PC-9 (cell line): ENCODE results near the gene OR8D2. TPM values are rescaled to one million over a fixed set of nuclear protein-coding genes. Genes with fewer than 3 reads are reported as not detected.

Experiments
- Bru-seq: library from RNA; stranded (reverse); fragments of 400-500 nt; gene quantifications from one replicate; lab custom pipeline; 2021; lab: Mats Ljungman, UMichigan
- BruChase-seq, 2 experiments: library from RNA; stranded (reverse); fragments of 400-500 nt; gene quantifications; one replicate each; lab custom pipeline; 2021; lab: Mats Ljungman, UMichigan
- BruUV-seq: library from RNA; stranded (reverse); fragments of 400-500 nt; replicated peaks from 2 replicates; lab custom pipeline; 2021; lab: Mats Ljungman, UMichigan
- CTCF ChIA-PET: fragments of 300-600 bp; sonication (Branson Sonifier 250); formaldehyde crosslinking; loops from one replicate; lab custom pipeline; 2022; ENCODE audit warnings: antibody characterized with exemption; lab: Charles Lee
- POLR2A ChIA-PET: fragments of 300-600 bp; sonication (Branson Sonifier 250); formaldehyde crosslinking; loops from one replicate; lab custom pipeline; 2022; ENCODE audit warnings: antibody characterized with exemption; ENCODE audit not compliant: unreplicated experiment; lab: Charles Lee
- DNase-seq, 2 experiments: peaks; one replicate each; pipeline versions ENCODE4 v3.0.0 to v3.0.0-alpha.2; 2015 to 2022; ENCODE audit warnings: mixed read lengths in 1 of 2
- H2AFZ ChIP-seq: fragments of 200-600 bp; sonication (generic); 2 replicates; pipeline ENCODE4 v1.8.1; 2017; ENCODE audit warnings: antibody characterized with exemption
- H3F3A ChIP-seq: fragments of 200-600 bp; sonication (generic); 2 replicates; pipeline ENCODE4 v1.8.1; 2017; ENCODE audit warnings: antibody characterized with exemption, mild to moderate bottlenecking, low read depth; ENCODE audit not compliant: insufficient read depth
- H3K27ac ChIP-seq: fragments of 200-600 bp; sonication (generic); 2 replicates; pipeline ENCODE4 v1.6.1; 2016; ENCODE audit warnings: mixed run types
- H3K27me3 ChIP-seq: fragments of 200-600 bp; sonication (generic); 2 replicates; pipeline ENCODE4 v1.6.1; 2016; ENCODE audit warnings: low read depth, mixed run types; ENCODE audit not compliant: insufficient read depth
- H3K36me3 ChIP-seq: fragments of 200-600 bp; sonication (generic); 2 replicates; pipeline ENCODE4 v1.6.1; 2016; ENCODE audit warnings: low read depth, mixed run types
- H3K4me1 ChIP-seq: fragments of 200-600 bp; sonication (generic); replicated peaks from 2 replicates; pipeline ENCODE4 v1.6.1; 2016; ENCODE audit warnings: mixed run types; ENCODE audit not compliant: insufficient read depth
- H3K4me2 ChIP-seq: fragments of 200-600 bp; sonication (generic); 2 replicates; pipeline ENCODE4 v1.6.1; 2017; ENCODE audit warnings: mixed run types
- H3K4me3 ChIP-seq: fragments of 200-600 bp; sonication (generic); 2 replicates; pipeline ENCODE4 v1.6.1; 2016; ENCODE audit warnings: mixed run types
- H3K79me2 ChIP-seq: fragments of 200-600 bp; sonication (generic); 2 replicates; pipeline ENCODE4 v1.6.1; 2017; ENCODE audit warnings: low read depth, mixed run types
- H3K9me2 ChIP-seq: fragments of 200-600 bp; sonication (generic); 2 replicates; pipeline ENCODE4 v1.8.1; 2017; ENCODE audit warnings: mild to moderate bottlenecking; ENCODE audit not compliant: insufficient read depth
- H3K9me3 ChIP-seq: fragments of 200-600 bp; sonication (generic); 2 replicates; pipeline ENCODE4 v1.8.1; 2016; ENCODE audit warnings: low read depth; ENCODE audit not compliant: insufficient read depth
- H4K20me1 ChIP-seq: fragments of 200-600 bp; sonication (generic); 2 replicates; pipeline ENCODE4 v1.8.1; 2017; ENCODE audit not compliant: insufficient read depth
- EZH2 ChIP-seq: fragments of 200-600 bp; sonication (generic); IDR thresholded peaks from 2 replicates; pipeline ENCODE4 v1.8.0; 2017; ENCODE audit warnings: antibody characterized with exemption, low read depth
- intact Hi-C: fragments of 100-400 bp; cut with micrococcal nuclease; formaldehyde crosslinking; loops from one replicate; pipeline ENCODE4 v1.10.0; 2022; ENCODE audit not compliant: unreplicated experiment
- long read RNA-seq: library from polyadenylated mRNA; stranded (forward); transcript quantifications from one replicate; pipeline ENCODE4 v2.0.0, GENCODE V29; 2022
- total RNA-seq: library from RNA; stranded (reverse); gene quantifications from 2 replicates; pipeline ENCODE4 v1.2.3, GENCODE V29; 2021
- TF ChIP-seq, protein P1 (sequence below): fragments of 200-600 bp; sonication (generic); conservative IDR thresholded peaks from 2 replicates; pipeline ENCODE4 v1.6.1; 2017; ENCODE audit warnings: mixed run types, antibody characterized with exemption, mild to moderate bottlenecking, moderate library complexity

OR8D2 gene
- not detected in 2 replicates for total RNA-seq
- Bru-seq, nascent RNA: not detected
- BruChase-seq, experiment 1, labeled RNA remaining after a 2-hour chase: not detected
- BruChase-seq, experiment 2, labeled RNA remaining after a 6-hour chase: not detected
- long read RNA-seq: 0 reads

DNA sequence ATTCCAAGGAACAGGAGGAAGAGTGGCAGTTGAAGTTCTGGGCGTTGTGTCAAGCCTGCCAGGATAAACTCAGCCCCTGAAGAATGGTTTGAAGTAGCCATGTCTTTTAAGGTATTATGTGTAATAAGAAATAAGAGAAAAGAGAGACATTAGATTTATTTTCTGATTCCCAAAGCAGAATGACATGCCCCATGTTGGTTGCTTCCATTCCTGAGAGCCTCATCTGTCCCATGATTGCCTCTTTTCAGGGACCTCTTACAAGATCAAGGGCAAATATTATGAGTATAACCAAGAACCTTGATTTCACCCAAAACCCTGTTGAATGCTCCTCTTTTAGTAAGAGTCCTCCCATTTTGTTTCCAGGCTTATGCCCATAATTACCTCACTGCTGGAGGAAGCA is at the start of gene OR8D2:
OR8D2 (minus strand) TSS at position 101 of the 400 bp plus-strand sequence; CDS start at position 101, 0 bp downstream.
- no peaks in the 10 kb centered on the region for H3K4me1 ChIP-seq
- no peaks in the 10 kb centered on the region for H3K79me2 ChIP-seq
- TF ChIP-seq, protein P1, sequence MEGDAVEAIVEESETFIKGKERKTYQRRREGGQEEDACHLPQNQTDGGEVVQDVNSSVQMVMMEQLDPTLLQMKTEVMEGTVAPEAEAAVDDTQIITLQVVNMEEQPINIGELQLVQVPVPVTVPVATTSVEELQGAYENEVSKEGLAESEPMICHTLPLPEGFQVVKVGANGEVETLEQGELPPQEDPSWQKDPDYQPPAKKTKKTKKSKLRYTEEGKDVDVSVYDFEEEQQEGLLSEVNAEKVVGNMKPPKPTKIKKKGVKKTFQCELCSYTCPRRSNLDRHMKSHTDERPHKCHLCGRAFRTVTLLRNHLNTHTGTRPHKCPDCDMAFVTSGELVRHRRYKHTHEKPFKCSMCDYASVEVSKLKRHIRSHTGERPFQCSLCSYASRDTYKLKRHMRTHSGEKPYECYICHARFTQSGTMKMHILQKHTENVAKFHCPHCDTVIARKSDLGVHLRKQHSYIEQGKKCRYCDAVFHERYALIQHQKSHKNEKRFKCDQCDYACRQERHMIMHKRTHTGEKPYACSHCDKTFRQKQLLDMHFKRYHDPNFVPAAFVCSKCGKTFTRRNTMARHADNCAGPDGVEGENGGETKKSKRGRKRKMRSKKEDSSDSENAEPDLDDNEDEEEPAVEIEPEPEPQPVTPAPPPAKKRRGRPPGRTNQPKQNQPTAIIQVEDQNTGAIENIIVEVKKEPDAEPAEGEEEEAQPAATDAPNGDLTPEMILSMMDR: no peak
- TF ChIP-seq EZH2: no peak
- no peak within 1 kb of the TSS for H3K4me3 ChIP-seq
- intact Hi-C loops: no loop called here
- no peaks in the 10 kb centered on the region for H4K20me1 ChIP-seq
- no peak for DNase-seq
- no peaks in the 10 kb centered on the region for H3K27me3 ChIP-seq
- no peaks in the 10 kb centered on the region for H3K9me3 ChIP-seq
- no peak within 1 kb of the TSS for H3K27ac ChIP-seq
- CTCF ChIA-PET: no interaction called here
- no peaks in the 10 kb centered on the region for H3K36me3 ChIP-seq
- H3K4me2 ChIP-seq: no peak within 1 kb of the TSS
- H3F3A ChIP-seq: no peaks in the 10 kb centered on the region
- BruUV-seq: no TSS peak
- H2AFZ ChIP-seq: no peak within 1 kb of the TSS
- POLR2A ChIA-PET: no interaction called here
- no peaks in the 10 kb centered on the region for H3K9me2 ChIP-seq

DNA sequence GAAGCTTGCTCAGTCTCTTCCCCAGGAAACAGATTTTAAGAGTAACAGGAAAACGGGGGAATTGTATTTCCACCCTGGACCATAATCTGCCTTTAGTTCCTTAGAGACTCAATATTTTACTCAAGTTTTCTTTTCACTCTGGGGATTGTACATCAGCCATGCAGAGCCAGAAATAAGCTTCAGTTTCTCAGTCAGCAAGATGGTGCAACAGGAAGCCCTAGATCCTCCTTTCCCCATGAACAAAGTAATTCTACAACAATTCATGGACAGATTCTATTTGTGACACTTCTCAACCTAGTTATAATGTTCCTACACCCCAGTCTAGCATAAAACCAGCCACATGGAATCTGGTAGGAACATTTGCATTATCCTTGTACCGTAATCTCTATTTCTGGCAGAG is 39.6 kb upstream of the OR8D2 start:
- Histone ChIP-seq H2AFZ (no peak overlapping the region), H3F3A (no peaks in the 10 kb centered on the region), H4K20me1 (no peaks in the 10 kb centered on the region), H3K9me3 (no peaks in the 10 kb centered on the region), H3K4me3 (no peak overlapping the region), H3K4me2 (no peak overlapping the region), H3K36me3 (no peaks in the 10 kb centered on the region), H3K9me2 (no peaks in the 10 kb centered on the region), H3K27ac (no peak overlapping the region), H3K79me2 (no peaks in the 10 kb centered on the region), H3K4me1 (no peaks in the 10 kb centered on the region), H3K27me3 (no peaks in the 10 kb centered on the region)
- no peak for TF ChIP-seq EZH2
- TF ChIP-seq, protein P1: no peak
- BruUV-seq: no TSS peak
- no peak for DNase-seq
- intact Hi-C loops: no loop called here
- POLR2A ChIA-PET: no interaction called here
- CTCF ChIA-PET: no interaction called here

- no peaks in the 10 kb centered on the region for H3K4me1 ChIP-seq
- DNase-seq: no peak
- H3K4me3 ChIP-seq: no peak overlapping the region
- H3K79me2 ChIP-seq: no peaks in the 10 kb centered on the region
- BruUV-seq: no TSS peak
- no peaks in the 10 kb centered on the region for H3K9me2 ChIP-seq
- H3K4me2 ChIP-seq: no peak overlapping the region
- H3K27me3 ChIP-seq: no peaks in the 10 kb centered on the region
- H4K20me1 ChIP-seq: no peaks in the 10 kb centered on the region; the same call in 1 of the 2 replicates
- no peaks in the 10 kb centered on the region for H3F3A ChIP-seq
- no peak overlapping the region for H3K27ac ChIP-seq
- no peaks in the 10 kb centered on the region for H3K9me3 ChIP-seq
- intact Hi-C loops: no loop called here
- H2AFZ ChIP-seq: no peak overlapping the region
- CTCF ChIA-PET: no interaction called here
- POLR2A ChIA-PET: no interaction called here
- no peak for TF ChIP-seq EZH2
- TF ChIP-seq, protein P1: no peak
- no peaks in the 10 kb centered on the region for H3K36me3 ChIP-seq
Observed at GRCh38 chr11:124346311-124346955, 26.4 kb upstream of the OR8D2 start.
